ENCODE data around the gene SRMS.

SRMS gene

DNA sequence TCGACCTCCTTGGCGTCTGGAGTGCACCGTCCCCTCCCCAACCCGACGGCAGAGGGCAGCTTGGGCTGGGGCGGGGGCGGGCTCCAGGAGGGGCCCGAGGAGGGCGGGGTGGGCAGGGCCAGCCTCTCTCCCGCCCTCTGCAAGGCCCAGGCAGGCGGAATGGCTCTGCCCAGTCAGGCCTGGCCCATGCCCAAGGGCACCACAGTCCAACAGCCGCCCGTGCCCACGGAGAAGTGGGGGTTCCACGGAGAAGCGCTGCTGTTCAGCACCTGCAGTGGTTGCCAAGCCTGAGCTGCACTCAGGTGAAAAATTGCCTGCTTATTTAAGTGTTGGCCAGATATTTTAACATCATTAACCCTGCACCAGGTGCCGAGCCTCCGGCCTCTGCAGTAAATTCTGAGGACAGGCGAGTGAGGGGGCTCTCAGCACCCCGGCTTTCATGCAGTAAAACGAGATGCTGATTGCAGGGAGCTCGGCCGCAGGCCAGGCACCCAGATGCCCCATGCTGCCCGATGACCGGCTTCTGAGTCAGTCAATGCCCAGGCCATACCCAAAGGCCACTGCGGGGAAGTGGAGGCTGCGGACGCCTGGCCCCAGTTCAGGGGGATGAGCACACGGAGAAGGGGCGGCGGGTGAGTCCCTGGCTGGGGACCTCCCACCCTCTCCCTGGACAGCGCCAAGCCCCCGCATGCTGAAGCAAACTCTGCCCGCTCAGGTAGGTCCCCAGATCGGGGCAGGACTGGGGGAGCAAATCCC lies at the start of gene SRMS:
SRMS (minus strand) TSS at position 25 of the 756 bp plus-strand sequence. CDS start 286 bp downstream, outside the sequence.
- no peak for DNase-seq (ENCODE audit: extremely low read depth in 1 of 2, low read depth in 1 of 2)

GRCh38 chr20:63596423-63596822 lies 48.9 kb upstream of the SRMS start:
- no peak for DNase-seq (ENCODE audit: extremely low read depth in 1 of 2, low read depth in 1 of 2)

- no peak for DNase-seq (ENCODE audit: extremely low read depth in 1 of 2, low read depth in 1 of 2)
These were observed 48.0 kb upstream of the SRMS start for GRCh38 chr20:63595416-63596127.

DNA sequence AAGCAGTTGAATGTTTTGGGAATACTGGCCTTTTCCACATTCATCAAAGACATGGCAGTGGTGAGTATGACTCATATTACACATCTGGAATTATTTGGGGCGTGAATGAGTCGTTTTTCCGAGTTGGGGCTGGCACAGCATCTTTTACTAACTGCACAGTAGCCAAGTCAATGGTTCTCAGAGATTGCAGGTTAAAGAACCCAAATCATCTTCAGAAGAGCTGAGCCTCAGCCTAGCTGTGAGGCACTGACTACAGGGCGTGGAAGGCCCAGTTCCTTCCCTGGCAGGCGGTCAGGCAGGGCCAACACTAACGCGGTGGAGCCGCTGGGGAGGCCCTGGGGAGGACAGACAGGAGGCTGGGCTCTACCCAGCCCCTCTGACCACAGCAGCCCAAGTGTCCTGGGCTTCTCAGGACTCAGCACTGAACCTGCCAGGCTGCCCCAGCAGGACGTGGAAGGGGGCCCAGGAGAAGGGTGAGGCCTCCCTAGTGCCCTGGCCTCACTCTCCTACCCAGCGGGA lies 46.6 kb upstream of the SRMS start:
- no peak for DNase-seq (ENCODE audit: extremely low read depth in 1 of 2, low read depth in 1 of 2)

- no peak for DNase-seq (ENCODE audit: extremely low read depth in 1 of 2, low read depth in 1 of 2)
These were observed 45.1 kb upstream of the SRMS start for GRCh38 chr20:63592661-63593060.

GRCh38 chr20:63591786-63592355 lies 44.3 kb upstream of the SRMS start:
- DNase-seq (ENCODE audit: extremely low read depth in 1 of 2, low read depth in 1 of 2), result no peak

- no peak for DNase-seq (ENCODE audit: extremely low read depth in 1 of 2, low read depth in 1 of 2)
These were observed 43.6 kb upstream of the SRMS start for GRCh38 chr20:63591147-63591533.

GRCh38 chr20:63590218-63591146 lies 42.9 kb upstream of the SRMS start:
- DNase-seq (ENCODE audit: extremely low read depth in 1 of 2, low read depth in 1 of 2), result no peak

DNA sequence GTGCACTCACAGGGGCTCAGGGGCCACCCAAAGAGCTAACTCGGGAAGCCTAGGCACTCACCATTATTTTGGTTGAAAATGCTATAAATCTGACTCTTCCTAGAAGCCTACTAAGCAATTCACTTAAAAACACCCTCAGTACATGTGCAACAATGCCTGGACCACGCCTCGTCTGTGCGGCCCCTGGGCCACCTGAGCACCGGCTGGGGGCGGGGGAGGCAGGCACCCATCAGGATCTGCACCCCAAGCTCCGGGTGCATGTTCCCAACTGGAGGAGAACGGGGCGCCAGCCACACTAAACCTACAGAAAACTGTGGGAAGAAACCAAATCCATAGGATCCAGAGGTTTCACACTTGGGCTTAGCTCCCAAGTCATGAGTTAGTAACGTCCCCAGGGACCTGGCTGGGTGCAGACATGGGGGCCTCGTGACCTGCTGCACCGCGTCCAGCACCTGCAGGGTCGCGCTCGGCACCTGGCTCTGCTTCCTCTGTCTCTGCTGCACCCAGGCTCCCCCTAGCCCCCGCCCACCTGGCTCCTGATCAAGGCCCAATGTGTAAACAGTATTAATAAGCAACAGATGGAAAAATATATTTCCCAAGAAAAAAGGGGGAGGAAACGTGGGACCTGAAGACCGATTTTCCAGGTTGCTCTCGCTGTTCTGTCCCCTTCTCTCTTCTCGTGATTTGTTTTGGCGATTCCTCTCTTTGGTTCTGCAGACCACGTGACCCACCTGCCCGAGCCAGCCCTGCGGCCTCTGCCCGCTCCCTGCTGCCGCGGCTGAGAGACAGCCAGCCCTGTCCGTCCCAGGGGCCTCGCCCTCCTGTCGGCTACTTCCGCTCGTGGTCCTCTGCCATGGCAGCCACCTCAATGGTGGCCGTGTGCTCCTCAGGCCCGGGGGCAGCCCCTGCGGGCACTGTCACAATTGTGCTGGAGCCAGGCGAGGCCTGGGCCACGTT lies 42.0 kb upstream of the SRMS start:
- no peak for DNase-seq (ENCODE audit: extremely low read depth in 1 of 2, low read depth in 1 of 2)

- DNase-seq (ENCODE audit: extremely low read depth in 1 of 2, low read depth in 1 of 2), result no peak
These were observed 41.1 kb upstream of the SRMS start for GRCh38 chr20:63588641-63589041.

DNA sequence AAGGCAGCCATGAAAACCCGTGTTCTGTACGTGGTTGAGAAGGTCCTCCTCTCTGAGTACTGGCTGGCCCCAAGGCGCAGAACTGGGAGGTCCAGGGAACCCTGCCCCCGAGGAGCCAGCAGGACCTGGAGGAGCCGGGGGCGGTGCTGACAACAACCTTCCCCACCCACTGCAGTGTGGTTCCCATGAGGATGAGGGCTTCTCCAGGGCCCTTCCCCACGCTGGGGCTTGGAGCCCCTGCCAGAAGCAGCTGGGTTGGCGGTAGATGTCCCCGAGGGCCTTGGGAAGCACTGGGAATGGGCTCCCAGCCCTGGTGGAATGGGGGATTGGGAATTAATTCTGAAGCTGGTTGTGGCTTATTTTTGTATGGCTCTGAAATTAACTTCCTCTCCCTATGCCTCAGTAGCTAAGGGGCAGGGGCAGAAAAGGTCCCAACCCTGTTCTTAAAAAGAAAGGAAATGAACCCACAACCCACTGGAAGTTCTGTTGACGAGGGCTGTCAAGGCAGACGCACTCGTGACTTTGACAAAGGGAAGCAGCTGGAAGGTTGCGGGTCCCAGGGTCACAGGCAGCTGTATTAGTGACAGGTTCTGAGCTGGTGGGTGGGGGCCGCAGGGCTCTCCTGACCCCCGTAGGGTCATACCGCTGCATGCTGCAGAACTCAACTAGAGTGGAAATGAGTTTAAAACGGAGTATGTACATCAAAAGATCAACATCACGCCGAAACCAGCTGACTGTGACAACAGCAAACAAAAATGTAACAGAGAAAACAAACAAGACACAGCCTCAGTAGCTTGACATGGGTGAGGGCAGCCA lies 40.4 kb upstream of the SRMS start:
- no peak for DNase-seq (ENCODE audit: extremely low read depth in 1 of 2, low read depth in 1 of 2)

DNA sequence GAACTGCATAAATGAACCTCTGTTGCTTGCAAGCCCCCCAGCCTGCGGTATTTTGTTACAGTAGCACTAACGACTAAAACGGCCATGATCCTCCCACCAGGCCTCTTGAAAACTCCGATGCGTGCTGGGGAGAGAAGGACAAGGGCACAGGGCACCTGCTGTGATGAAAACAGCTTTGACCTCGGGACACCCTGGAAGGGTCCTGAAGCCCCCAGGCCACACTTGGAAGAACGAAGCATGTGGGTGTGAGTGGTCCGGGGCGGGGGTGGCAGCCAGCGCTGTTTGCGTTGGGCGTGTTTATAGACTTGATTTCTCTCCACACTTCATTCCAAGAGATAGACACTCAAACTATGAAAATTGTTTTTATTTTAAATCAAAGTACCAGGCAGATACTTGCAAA lies 39.7 kb upstream of the SRMS start:
- DNase-seq (ENCODE audit: extremely low read depth in 1 of 2, low read depth in 1 of 2), result no peak

DNA sequence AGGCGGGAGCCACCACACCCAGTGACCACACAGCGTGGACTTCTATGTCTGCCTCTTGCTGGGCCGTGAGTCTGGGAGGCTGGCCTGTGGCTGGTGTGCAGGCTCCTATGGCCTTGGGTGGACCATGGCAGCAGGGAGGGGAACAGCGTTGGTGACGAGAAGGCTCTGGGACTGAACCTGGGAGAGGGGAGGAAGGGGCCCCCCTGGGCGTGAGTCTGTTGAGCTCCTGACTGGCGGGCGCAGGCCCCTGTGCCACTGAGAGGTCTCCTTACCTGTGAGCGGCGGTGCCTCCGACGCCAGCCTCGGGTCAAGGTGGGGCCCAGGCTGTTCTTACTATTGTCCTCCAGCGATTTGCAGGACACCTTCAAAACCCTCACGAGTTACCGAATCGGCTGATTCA lies 39.2 kb upstream of the SRMS start:
- DNase-seq (ENCODE audit: extremely low read depth in 1 of 2, low read depth in 1 of 2), result no peak

GRCh38 chr20:63585616-63586565 lies 38.3 kb upstream of the SRMS start:
- DNase-seq (ENCODE audit: extremely low read depth in 1 of 2, low read depth in 1 of 2), result no peak

- no peak for DNase-seq (ENCODE audit: extremely low read depth in 1 of 2, low read depth in 1 of 2)
These were observed 35.0 kb upstream of the SRMS start for GRCh38 chr20:63582382-63583063.

GRCh38 chr20:63580796-63581461 lies 33.4 kb upstream of the SRMS start:
- DNase-seq (ENCODE audit: extremely low read depth in 1 of 2, low read depth in 1 of 2), result peak; percentile 42 to 59

Data from activated CD8-positive, alpha-beta memory T cell treated with anti-CD3 and anti-CD28 coated beads for 1 hour (primary cell).